Upper lobe of left lung (tissue), 4 donors: ENCODE data around the gene NRDC.

Source experiments
- EP300 ChIP-seq, 4 donors: sonication (generic); formaldehyde crosslinking; IDR thresholded peaks; one replicate each; pipeline ENCODE4 v1.5.1; 2017; ENCODE audit warnings: antibody characterized with exemption in 4 of 4, control low read depth in 2 of 4
- POLR2A ChIP-seq, 4 donors: fragments of 450-650 bp; IDR thresholded peaks; one replicate each; pipeline ENCODE4 v1.5.1; 2016 to 2017; ENCODE audit warnings: antibody characterized with exemption in 4 of 4, mild to moderate bottlenecking in 2 of 4
- TF ChIP-seq, protein P1 (sequence below), 6 experiments: fragments of 450-650 bp in 4 of 6; fragments of 200-600 bp in 2 of 6; sonication (generic) in 2 of 6; IDR thresholded peaks; one replicate each; pipeline ENCODE4 v1.5.1; 2016 to 2019; ENCODE audit warnings: antibody characterized with exemption in 6 of 6

- TF ChIP-seq POLR2A (IDR thresholded peaks at IDR 0.05): no peak
- TF ChIP-seq, protein P1, sequence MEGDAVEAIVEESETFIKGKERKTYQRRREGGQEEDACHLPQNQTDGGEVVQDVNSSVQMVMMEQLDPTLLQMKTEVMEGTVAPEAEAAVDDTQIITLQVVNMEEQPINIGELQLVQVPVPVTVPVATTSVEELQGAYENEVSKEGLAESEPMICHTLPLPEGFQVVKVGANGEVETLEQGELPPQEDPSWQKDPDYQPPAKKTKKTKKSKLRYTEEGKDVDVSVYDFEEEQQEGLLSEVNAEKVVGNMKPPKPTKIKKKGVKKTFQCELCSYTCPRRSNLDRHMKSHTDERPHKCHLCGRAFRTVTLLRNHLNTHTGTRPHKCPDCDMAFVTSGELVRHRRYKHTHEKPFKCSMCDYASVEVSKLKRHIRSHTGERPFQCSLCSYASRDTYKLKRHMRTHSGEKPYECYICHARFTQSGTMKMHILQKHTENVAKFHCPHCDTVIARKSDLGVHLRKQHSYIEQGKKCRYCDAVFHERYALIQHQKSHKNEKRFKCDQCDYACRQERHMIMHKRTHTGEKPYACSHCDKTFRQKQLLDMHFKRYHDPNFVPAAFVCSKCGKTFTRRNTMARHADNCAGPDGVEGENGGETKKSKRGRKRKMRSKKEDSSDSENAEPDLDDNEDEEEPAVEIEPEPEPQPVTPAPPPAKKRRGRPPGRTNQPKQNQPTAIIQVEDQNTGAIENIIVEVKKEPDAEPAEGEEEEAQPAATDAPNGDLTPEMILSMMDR (IDR thresholded peaks at IDR 0.05): no peak
- TF ChIP-seq EP300 (IDR thresholded peaks at IDR 0.05): no peak
These were observed 28.7 kb upstream of the NRDC start for GRCh38 chr1:51907079-51907702.
